Measurements from ENCODE around the gene ST6GALNAC3.

ST6GALNAC3 gene

DNA sequence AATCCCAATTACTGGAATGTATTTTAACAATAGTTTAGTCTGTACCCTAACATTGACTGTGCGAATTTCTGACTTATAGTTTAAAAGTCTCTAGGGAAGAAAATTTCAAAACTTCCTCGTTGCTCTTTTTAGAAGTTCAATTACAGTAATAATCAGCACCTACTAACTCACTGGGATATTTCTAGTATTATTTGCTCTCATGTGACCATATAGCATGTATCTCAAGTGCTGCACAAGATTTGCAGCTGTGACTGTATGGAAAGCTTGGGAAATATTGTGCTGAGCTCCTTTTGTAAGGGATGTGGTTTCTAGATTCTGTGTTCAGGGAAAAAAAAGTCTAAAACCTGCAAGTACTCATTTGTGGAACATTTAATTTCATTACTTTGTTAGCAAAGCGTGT lies 153.1 kb downstream of the ST6GALNAC3 start:
- ChIA-PET CTCF (no interaction called here), POLR2A (no interaction called here)
- no peak overlapping the region for H3K4me3 ChIP-seq (ENCODE audit: low read depth, low read length)
- no peak overlapping the region for H3K27ac ChIP-seq (ENCODE audit: extremely low read depth, low read depth, low read length)
- H3K4me1 ChIP-seq (ENCODE audit: control insufficient read depth, insufficient read depth, low read length) = no peaks in the 10 kb centered on the region
- H3K36me3 ChIP-seq (ENCODE audit: control insufficient read depth in 2 of 2, insufficient read depth in 1 of 2, low read length in 2 of 2) = no peaks in the 10 kb centered on the region
- H3K9me3 ChIP-seq (ENCODE audit: control insufficient read depth, insufficient read depth, low read depth, low read length) = no peaks in the 10 kb centered on the region
- TF ChIP-seq ZNF175 (tag by site-specific recombination; IDR thresholded peaks at IDR 0.05) (no peak), ZNF426 (tag by site-specific recombination; IDR thresholded peaks at IDR 0.05) (no peak), HOXC10 (CRISPR knock-in tag; IDR thresholded peaks at IDR 0.05) (no peak), ZBTB17 (tag by site-specific recombination; IDR thresholded peaks at IDR 0.05) (no peak), ZSCAN16 (tag by site-specific recombination; IDR thresholded peaks at IDR 0.05) (no peak), ZNF146 (tag by site-specific recombination; IDR thresholded peaks at IDR 0.05) (no peak), REST (tag by site-specific recombination; IDR thresholded peaks at IDR 0.05) (no peak), ZNF292 (tag by site-specific recombination; IDR thresholded peaks at IDR 0.05; ENCODE audit: borderline replicate concordance, low read depth) (no peak), ZNF530 (tag by site-specific recombination; IDR thresholded peaks at IDR 0.05; ENCODE audit: low read depth) (no peak), ZFHX2 (tag by site-specific recombination; conservative IDR thresholded peaks at IDR 0.05) (no peak), ZNF121 (tag by site-specific recombination; IDR thresholded peaks at IDR 0.05) (no peak), ZNF747 (tag by site-specific recombination; IDR thresholded peaks at IDR 0.05) (no peak)

DNA sequence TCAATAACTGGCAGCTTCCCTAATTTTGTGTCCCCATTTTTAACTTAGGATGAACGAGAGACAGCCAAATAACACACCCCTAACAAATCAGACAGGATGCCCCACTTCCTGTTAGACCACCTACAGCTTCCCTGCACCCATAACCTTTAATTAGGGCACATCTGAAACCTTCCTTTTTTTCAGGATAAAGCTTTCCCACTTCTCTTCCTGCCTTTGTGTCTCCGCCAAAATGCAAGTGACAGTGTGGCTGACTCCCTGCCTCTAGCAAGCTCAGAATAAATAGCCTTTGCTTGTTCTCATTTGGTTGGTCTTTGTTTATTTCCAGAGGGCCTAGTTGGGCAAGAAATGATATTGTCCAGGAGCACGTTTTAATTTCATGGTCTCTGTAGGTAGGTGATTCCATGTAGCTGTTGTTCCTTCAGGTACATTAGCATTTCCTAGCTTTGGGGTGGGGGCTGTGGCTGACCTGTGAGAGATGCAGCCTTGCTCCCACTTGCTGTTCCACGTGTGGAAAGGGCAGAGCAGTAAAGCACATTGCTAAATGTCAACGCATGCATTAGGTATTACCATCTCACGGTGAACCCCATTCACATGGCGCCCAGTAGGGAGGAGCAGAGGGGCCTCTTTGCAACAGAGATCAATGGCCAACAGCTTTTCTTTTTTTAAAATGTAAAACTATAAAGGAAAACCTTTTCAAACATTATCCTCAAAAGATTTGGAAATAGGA lies 154.9 kb downstream of the ST6GALNAC3 start:
- Histone ChIP-seq H3K4me3 (ENCODE audit: low read depth, low read length) (no peak overlapping the region), H3K9me3 (ENCODE audit: control insufficient read depth, insufficient read depth, low read depth, low read length) (no peaks in the 10 kb centered on the region), H3K27ac (ENCODE audit: extremely low read depth, low read depth, low read length) (no peak overlapping the region), H3K36me3 (ENCODE audit: control insufficient read depth in 2 of 2, insufficient read depth in 1 of 2, low read length in 2 of 2) (no peaks in the 10 kb centered on the region), H3K4me1 (ENCODE audit: control insufficient read depth, insufficient read depth, low read length) (no peaks in the 10 kb centered on the region)
- CTCF ChIA-PET = no interaction called here
- POLR2A ChIA-PET = interaction anchor here (0.5 kb wide), 1 partner anchor 425 kb away, joined by 3 read pairs; no protein-coding TSS in a partner anchor
- TF ChIP-seq MZF1 (tag by site-specific recombination; IDR thresholded peaks at IDR 0.05; ENCODE audit: borderline replicate concordance) (no peak), ZNF670 (tag by site-specific recombination; IDR thresholded peaks at IDR 0.05; ENCODE audit: low read depth) (no peak), ZNF426 (tag by site-specific recombination; IDR thresholded peaks at IDR 0.05) (no peak), ZNF777 (tag by site-specific recombination; IDR thresholded peaks at IDR 0.05; ENCODE audit: borderline replicate concordance) (no peak), ZNF830 (tag by site-specific recombination; IDR thresholded peaks at IDR 0.05; ENCODE audit: low read depth) (no peak), ZBTB44 (tag by site-specific recombination; IDR thresholded peaks at IDR 0.05) (no peak), ZNF558 (tag by site-specific recombination; IDR thresholded peaks at IDR 0.05) (no peak), ZNF510 (tag by site-specific recombination; IDR thresholded peaks at IDR 0.05; ENCODE audit: insufficient replicate concordance) (no peak), KLF9 (tag by site-specific recombination; IDR thresholded peaks at IDR 0.05; ENCODE audit: low read depth) (no peak), ZNF155 (tag by site-specific recombination; IDR thresholded peaks at IDR 0.05) (no peak)

All from HEK293 (cell line).